ENCODE data around the gene FMOD.

Gene FMOD

DNA sequence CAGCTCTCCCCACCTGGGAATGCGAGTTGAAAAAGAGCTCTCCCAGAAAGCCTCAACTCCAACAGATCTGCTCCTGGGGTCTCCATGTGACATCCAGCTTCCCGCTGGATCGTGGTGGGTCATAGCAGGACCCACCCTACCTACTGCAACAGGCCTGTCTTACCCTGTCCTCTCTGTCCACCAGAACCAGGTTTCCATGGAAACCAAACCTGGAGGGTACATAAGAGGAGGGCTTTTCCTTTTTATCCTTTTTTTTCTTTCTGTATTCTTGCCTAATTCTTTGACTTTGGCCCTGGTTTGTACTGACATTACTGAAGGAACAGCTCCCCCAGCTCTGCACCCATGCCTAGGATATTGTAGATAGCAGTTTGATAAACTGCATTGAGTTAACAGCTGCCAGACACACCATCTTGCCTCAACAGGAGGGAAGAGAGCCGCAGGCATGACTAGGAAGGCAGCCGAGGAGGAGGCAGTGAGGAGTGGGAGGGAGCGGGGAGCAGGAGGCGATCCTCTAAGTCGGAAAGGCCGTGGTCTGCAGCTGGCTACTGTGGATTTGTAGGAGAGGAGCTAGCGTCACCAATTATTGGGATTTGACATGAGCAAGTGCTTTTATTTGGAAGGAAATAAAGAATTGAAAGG, 9.7 kb upstream of the FMOD start:
- no peak for DNase-seq

DNA sequence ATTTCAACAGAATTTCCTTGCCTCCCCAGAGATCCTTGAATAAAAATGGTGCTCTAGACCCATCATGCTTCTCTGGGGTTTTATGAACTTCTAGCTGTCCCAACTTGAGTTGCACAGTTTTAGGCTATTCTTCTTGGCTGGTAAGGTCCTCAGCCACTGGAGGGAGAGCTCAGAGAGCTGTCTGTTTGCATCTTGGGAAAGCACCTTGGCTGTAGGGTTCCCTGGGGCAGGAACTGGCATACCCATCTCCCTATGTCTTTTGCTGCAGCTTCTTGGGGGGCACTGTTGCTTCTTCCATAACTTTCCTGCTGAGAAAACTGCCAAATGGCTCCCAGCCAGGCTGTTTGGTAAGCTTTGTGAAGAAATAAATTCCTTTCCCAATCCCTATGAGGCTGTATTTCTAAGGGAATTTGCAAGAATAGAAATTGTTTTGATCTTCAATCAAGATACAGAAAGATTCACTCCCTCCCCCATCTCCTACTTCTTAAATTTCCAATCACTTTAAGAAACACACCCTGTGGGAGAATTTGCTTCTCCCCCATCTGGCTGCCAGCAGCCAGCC, 8.2 kb upstream of the FMOD start:
- no peak for DNase-seq

DNA sequence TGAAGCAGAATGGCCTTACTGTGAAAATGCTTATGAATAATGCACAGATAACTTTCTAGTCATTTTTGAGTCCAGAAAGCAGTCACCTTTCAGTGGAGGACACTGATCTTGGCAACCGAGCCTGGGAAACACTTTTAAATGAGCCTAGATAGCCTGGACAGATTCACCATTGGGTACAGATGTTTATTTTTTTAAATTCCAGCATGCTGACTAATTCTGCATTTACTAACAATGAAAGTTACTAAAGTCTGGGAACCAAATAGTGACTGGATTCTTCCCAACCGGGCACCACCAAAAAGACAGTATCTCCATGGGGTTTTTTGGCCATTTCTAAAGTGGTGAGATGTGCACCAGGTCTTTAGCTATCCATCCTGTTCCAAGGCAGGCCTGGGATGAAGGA, 3.3 kb upstream of the FMOD start:
- DNase-seq, result no peak

DNA sequence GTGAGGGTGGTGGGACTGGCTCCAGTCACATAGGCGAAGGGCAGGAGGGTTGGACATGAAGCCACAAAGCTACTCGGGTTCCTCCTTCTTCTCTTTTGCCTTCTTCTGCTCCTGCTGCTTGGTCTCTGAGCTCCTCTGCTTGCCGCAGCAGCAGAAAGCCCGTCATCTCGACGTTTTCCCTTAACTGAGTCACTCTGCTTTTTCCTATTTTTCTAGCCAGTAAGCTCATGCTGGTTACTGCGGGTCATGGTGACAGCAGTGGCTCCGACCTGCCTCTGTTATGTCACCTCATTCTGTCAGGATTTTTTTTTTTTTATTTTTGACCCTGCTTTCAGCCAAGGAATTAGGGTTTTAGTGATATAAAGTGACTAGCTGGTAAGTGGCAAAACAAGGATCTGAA, 2.6 kb upstream of the FMOD start:
- DNase-seq, result no peak

DNA sequence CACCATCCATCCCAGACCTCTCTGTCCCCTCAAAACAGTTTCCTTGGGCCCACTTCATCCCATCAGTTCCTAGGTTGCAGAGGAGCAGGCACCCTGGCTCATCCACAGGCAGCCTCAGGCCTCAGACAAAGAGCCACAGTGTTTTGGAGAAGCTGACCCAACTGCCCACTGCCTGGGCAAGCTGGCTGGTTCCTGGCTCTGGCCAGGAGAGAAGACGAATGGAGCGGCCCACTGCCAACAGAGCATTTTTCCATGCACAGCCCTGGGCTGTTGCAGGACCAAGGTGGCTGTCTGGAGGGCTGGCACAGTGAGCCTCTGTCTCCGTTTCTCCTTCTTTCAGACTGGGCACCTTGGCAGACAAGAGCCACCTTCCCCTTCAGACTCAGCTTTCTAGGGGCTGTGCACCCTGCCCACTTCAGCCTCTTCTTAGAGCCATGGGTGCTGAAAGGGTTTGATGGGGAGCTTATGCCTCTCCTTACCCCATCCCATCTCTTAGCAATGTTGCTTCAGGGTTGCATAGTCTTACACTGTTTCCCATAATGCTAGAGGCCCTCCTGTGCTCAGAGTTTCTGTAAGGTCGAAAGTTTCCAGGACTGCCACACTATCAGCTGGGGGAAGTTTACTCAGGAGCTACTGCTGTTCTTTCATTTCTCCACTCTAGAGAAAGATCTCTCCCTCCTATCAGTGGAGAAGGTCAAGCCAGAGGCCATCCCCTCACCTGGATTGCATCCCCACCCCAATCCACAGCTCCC, 973 bp downstream of the FMOD start:
- DNase-seq, result no peak

DNA sequence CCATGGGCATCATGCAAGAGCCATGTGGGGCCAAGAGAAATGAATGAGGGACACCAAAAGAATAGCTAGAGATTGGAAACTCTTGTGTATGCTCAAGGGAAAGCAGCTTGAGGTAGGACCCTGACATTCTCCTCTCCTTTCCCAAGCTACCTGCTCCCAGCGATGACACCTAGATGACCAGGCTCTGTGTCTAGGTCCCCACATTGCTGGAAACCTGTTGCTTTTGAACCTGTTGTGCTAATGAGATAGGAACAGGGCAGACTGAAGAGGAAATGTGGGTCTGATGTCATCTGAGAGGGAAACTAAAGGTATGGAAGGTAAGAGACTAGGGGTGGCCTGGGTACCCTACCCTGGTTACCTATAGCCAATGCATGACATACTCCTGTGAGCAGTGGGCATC, 1.8 kb downstream of the FMOD start:
- no peak for DNase-seq

DNA sequence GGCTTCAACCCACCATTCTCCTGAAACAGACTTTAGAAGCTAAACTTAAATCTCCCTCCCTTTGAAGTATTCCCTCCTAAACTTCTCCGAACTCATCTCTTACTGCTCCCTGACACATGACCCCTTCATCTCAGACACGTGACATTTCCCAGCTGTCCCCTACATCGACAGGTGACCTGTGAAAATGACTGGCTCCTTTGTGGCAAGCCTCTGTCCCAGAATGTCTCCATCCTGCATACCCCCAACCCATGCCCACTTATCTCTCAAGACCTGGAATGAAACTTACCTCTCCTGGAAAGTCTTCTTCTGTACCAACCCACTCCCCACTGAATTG, 4.2 kb downstream of the FMOD start:
- DNase-seq, result no peak

DNA sequence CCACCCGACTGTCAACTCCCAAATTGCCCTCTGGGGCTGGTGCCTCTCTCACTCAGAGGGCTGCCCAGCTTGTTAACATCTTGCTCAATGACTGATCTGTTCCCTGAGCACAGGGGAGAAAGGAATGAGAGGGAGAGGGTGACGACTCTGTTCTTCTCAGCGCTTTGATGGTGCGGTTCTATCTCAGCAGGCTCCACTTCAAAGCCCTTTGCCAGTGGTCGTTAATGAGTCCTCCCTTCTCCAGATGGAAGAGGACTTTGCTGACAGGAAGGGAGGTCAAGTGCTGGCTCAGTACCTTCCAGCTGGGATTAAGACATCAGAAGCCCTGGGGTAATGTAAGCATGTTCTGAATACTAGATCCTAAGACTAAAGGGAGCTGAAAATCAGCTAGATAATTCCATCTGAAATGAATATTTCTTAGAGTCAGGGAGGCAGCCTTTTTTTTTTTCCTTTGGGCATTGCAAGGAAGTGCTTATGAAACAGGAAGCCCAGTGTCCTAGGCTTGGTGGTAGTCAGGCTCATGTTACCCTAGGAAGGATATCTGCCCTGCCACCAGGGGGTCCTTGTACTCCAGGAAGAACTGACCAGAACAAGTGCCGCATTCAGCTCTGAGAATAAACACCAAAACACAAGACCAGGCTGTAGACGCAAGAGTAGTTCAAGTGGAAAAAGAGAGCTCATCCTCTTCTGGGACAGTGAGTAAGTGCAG, 4.7 kb downstream of the FMOD start:
- DNase-seq, result no peak

DNA sequence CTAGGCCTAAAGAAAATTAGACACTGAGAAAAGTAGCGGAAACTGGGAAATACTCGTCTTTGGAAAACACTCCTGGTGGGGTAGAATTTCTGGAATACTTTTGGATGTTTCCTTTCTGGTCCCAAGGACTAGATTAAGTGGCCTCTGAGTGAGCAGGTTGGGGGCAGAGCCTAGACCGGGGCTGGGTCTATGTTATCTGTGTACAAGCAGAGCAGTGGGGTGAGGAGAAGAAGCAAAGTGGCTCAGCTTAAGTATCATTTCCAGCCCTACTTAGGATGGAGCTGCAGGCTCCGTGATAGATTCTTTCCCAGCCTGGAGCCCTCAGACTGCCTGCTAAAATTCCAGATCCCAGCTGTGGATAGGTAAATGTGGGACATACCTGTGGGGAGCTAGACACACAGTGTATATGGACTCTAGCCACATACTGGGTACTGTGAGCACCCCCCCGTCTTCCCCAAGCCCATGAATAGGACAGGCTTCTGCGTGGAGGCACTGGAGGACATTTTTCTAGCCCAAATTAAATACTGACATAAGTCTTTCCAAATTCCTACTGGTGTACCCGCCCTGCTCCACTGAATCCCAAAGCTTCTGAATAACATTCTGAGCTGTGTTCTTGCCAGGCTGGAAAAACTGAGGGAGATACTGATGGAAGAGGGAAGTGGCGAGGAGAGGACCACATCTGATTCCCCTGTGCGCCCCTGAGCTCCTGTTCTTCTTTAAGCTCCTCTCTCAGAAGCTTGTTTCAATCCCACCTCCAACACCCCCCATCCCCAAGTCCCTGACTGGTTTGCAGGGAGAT, 6.8 kb downstream of the FMOD start:
- DNase-seq, result no peak

DNA sequence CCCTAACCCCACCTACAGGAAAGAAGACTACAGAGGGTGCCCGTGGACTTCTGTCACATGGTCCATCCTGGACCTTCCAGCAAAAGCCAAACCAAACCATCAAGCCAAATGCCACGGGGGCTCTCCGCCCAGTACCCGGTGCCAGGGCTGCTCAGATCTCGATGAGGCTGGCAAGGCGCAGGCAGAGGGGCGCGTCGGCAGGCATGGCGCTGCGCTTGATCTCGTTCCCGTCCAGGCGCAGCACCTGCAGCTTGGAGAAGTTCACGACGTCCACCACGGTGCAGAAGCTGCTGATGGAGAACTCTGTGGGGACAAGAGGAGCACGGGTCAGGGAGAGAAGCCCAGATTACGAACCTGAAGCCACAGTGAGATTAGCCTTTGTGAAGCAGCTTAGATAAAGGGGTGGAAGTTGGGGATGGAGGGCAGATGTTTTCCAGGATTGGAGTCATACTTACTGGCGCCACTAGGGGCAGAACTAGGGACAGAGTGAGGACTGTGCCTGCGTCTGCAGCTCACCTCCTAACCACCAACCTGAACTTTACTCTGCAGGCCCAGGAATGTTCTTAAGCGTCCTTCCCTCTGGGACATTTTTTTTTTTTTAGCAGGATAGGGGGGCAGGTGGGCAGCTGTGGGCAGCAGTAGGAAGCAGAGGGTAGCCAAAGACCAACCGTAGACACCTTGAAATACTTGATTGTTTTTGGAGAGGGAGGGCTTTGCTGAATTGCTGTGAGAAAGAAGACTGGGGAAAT, 8.6 kb downstream of the FMOD start:
- DNase-seq, result peak; percentile 32 to 49

DNA sequence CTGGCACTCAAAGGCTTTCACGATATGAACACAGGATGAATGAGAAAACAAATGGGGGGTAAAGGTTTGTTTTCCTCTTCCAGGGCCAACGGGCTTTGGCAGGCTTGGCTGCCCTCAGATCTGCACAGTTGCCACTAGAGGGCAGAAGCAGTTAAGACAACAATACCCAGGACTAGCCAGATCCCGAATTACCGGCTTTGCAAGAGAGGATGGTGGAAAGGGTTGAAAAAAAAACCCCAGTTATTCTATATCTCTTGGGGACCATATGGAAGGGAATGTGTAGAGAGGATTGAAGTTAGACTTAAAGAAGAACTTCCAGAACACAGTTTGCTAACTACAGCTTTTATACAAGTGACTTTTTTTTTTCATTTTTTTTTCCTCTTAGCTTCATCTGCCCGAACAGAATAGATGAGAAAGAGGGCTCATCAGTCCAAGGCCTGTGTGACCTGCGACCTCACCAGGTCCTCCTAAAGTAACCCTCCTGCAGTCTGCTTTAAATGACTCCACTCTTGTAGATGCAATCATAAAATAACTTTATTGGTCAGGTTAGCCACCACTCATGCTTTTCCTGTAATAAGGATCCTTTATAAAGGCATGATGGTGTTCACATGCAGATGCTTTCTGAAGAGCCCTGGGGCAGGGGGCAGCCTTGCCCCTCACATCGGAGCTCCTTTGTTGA, 10.7 kb downstream of the FMOD start:
- DNase-seq, result peak; percentile 37 to 55

DNA sequence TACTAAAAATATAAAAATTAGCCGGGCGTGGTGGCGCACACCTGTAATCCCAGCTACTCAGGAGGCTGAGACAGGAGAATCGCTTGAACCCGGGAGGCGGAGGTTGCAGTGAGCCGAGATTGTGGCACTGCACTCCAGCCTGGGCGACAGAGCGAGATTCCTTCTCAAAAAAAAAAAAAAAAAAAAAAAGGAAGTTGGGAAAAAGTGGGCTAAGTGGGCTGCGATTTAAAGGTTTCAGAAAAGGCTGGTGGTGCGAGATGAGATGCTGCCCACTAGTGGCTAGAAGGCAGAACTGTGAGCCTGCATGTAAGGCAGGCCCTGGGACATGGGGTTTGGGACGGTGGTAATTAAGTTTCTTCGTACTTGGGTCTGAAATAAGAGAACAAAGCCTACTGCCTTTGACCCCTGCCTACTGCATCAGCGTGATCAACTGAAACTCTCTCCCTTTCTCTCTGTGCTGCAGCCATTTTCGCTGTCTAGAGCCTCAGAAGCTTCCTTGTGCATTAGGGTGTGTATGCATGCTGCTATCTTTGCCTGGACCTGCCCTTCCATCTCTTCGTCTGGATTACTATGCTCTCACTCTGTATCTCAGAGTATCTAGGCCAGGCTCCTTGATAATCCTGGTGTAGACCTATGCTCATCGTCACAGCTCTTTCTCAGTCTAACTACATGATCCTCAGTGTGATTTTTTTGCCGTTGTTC, 12.4 kb downstream of the FMOD start:
- peak; percentile 43 to 57 for DNase-seq

DNA sequence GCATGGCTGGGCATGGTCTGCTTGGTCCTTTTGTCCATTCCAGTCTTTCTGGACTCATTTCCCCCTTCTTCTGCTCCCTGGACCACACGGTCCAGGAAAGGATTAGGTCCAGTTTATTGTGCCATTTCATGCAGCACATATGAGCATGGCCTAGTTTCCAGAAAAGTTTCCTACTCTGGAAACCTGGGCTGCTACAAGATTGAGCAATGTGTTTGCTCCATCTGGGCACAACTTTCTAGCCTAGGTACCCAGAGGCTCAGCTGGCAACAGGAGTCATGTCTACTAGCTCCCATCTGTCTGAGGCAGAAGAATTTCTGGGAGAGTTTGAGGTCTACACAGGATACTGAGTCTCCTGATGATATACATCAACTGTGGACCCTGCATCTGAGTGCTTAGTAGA, 14.8 kb downstream of the FMOD start:
- DNase-seq, result no peak

DNA sequence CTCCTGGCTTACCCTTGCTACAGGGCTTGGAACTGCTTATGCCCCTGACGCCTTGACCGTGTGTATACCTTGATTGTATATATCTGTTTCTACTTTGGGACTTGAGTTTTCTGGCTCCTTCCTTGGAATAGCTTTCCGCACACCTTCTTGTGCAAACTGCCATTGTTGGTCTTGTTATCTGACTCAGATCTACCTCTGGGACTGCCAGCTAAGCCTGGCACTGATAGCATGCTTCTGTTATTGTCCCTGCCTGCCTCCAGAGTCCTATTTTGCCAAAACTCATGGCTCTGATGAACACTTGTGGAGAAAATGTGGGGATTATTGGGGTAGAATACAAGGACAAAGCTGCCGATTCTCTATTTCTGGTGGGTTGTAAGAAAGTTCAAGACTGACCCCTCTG, 15.4 kb downstream of the FMOD start:
- DNase-seq, result no peak

DNA sequence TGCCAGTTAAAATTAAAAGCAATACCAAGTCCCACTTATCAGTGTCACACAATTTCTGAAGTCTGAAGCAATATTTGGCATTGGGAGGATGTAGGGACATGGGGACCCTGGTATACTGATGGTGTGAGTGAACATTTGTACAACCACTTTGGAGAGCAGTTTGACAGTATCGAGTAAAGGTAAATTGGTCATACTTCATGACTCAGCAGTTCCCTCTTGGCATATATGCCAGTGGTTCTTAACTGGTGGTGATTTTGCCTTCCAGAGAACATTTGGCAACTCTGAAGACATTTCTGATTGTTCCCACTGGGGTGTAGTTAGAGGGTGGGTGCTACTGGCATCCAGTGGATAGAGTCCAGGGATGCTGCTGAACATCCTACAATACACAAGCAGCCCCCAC, 19.7 kb downstream of the FMOD start:
- DNase-seq, result no peak

DNA sequence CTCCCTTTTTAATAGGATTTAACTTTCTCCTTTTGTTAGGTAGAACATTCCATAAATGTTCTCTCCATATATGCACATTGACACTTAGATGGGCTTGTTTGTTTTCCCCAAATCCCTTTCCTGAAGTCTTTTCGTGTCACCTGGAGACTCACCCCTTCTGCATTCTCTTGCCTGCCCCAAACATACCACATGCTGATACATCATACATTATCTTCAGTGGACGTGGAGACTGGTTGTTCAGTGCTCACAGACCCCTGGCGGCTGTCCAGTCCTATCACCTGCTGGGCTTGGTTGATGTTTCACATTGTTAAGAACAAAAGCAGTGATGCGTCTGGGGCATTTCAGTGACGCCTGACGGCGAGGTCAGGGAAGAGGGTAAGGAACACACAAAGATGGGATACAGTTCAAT, 22.2 kb downstream of the FMOD start:
- DNase-seq, result no peak

DNA sequence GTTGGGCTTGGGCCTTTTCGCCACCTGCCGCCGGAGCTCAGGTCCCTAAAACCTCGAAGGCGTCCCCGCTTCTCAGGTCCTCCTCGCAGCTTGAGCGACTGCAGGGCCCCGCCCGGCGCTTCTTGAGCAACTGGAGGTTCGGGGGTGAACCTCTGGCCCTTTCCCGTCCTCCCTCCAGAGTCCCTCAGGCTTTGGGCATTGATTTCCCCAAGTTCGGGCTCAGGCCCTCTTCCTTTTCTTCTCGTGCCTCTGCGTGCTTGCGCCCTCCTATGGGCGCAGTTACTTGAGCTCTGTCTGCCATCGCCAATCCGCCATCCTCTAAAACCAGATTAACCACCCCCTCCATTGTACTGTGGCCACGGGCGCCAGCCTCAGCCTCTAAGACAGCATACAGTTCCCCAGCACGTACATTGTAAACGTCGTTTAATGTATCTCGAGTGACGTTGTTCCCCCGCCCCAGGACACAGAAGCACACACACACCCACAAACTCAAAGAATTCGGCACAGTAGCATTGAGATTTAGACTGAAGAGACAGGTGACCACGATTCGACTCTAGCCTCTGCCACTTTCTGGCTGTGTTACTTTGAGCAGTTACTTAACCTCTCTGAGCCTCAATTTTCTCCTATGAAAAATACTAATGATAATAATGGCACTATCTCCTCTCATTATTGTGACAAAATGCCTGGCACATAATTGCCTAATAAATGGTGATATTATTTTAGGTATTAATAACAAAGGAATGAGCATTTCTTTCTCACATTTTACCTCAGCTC, 23.1 kb downstream of the FMOD start:
- peak; percentile 44 to 58 for DNase-seq

DNA sequence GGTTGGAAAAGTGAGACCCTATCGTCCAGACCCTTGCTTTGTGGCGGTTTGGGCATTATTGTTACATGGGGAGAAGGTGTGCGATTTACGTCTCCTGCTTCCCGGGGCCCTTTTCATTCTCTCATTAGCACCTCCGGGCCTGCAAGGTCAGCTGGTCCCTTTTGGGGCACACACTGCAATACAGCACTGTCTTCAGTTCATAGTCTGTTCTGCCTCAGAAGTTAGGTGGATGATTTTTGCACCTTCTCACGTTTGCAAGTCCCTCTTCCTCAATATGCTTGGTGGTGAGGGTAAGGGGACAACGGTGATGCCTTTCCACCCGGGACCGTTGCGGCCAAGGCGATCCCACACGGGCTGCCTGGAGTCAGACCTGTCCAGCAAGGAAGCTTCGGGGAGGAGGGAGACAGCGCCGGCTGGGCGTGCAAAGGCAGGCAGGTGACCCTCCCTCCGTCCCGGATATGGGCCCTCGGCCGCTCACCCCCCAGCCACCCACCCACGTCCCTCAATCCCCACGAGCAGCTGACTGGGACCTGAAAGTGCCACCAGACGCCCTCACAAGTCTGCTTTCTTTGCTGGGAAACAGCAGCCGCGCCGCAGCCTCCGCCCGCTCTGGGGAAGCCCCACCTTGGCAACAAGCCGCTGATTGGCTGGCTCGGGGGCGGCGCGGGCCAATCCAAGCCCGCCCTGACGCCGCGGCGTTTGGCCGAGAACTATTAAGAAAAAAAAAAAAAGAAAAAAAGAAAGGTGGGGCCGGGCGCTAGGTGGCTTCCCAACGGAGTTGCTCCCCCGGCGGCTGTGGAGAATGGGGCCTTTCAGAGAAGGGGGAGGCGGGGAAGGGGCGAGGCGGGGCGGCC, 23.9 kb downstream of the FMOD start:
- DNase-seq, result peak; percentile 91 to 94

DNA sequence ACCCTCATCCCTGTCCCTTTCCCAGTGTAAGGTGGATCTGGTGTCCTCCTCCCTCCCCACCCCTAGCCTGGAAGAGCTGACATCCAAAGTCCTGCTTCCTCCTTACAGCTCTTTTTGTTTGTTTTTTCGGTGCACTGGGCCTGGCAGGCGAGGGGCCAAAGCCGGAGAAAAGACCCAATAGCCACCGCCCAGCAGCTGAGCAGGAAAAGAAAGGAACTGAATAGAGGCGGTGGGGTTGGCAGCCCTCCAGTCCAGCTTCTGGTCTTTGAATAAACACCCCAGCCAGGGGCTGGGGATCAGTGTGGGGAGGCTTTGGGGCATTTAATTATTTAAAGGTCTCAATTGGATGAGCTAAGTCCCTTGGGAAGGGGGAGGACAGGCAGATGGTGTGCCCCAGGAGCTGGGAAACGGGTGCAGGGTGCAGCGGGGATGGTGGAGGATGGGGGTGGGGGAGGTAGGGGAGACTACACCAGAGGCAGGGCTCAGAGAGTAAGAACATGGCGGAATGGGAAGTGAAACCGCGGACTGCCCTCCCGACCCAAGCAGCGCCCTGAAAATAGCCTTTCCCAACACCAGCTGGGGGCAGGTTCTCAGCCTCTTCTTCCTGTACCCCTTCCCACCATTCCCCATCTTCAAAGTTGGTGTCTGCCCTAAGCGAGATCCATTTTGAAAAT, 25.4 kb downstream of the FMOD start:
- no peak for DNase-seq
